HG02642 (cell line): ENCODE data around the gene DUSP15.
"Not testable (repeated sequence)": the region's sequence is repeated elsewhere in the genome, so short reads cannot be mapped to it uniquely, and the experiment has no call there.

Source experiments
- ATAC-seq: cut with Tn5 transposase; IDR thresholded peaks from one replicate; pipeline ENCODE4 v1.9.1; 2021; ENCODE audit warnings: mild to moderate bottlenecking; ENCODE audit not compliant: unreplicated experiment, poor library complexity

DUSP15 gene, protein sequence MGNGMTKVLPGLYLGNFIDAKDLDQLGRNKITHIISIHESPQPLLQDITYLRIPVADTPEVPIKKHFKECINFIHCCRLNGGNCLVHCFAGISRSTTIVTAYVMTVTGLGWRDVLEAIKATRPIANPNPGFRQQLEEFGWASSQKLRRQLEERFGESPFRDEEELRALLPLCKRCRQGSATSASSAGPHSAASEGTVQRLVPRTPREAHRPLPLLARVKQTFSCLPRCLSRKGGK

DNA sequence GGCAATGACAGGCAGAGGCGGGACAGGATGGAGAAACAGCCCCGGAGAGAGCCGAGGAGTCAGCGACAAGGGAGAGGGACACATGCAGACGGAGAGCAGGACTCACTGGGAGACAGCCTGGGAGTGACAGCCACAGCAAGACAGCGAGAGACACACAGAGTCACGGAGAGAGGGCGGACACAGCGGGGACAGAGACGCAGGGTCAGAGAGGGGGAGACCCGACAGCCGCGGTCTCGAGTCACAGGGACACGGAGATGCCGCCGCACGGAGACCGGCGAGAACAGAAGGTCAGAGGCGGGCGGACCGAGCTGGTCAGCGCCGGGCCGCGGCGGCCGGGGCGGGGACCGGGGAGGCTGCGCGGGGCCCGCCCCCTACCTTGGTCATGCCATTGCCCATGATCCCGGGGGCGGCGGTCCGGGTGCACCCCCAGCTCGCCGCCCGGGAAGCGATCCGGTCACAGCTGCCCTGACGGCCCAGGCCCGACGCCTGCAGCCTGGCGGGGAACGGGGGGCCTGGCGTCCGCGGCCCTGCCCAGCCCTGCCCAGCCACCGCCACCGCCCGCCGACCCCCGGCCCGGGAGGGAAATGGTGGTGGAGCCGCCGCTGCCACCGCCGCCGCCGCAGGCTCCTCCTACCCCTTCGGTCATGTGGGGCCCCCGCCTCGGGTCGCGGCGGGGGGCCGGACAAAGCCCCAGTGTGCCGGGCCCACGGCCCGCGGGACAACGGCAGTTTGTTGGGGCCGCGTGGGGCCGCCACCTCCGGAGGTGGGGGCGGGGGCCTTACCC lies at the start of gene DUSP15, which contains the start of gene TTLL9:
TSS of gene DUSP15 (minus strand) at position 586 of the 784 bp plus-strand sequence. CDS start at position 396, 190 bp downstream.
TSS of gene TTLL9 (plus strand) at position 693 of the 784 bp plus-strand sequence. CDS start 493 bp downstream, outside the sequence.
- no peak for ATAC-seq

DNA sequence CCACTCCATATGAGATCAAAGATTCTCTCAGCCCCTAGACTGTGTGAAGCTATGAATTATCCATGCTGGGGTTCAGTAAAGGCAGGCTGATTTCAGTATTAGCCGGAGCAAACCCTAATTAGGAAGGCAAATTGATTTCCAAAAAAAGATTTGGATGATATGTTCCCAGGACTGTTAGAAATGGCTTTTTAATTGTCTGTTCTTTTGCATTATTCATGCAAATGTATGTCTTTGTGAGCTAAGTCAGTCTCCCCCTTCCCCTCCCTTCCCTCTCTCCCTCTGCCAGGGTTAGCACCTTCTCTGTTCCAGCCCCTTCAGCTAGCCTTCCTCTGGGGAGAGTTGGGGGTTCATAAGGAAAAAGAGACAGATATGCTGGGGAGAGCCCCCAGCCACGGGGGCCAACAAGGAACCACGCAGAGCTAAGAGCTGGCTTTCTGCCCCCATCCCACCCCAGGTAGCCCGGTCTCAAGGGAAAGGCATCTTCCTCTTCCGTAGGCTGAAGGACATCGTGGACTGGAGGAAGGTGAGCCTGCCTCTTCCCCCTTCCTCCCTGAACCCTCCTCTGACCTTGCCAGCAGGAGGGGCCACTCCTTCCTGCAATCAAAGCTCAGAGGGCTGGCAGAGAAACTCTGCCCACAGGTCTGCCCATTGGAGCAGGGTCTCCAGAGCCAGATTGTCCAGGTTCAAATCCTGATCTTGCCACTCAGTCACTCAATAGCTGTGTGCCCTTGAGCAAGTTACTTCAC lies 49.3 kb upstream of the DUSP15 start:
- no peak for ATAC-seq

DNA sequence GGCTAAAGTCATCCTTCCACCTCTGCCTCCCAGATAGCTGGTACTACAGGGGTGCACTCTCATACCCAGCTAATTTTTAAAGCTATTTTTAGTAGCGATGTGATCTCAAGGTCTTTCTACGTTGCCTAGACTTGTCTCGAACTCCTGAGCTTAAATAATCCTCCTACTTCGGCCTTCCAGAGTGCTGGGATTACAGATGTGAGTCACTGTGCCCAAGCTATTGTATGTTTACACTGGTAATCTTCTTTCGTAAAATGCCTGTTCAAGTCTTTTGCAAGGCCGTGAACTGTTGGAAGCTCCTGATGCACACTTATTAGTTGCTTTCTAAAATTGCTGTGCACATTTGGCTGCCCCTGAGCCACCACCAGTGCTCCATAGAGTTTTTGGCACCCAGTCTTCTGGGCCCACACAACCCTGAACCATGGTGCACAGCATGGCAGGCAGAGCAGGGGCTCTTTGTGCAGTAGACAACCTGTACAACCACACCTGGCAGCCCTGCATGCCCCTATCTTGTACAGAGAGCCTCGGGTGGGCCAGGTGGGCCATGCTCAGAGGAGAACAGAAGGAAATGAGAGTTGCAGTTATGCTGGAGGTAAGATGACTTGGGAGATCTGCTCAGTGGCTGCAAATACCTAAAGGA lies 48.3 kb upstream of the DUSP15 start:
- ATAC-seq: no peak

DNA sequence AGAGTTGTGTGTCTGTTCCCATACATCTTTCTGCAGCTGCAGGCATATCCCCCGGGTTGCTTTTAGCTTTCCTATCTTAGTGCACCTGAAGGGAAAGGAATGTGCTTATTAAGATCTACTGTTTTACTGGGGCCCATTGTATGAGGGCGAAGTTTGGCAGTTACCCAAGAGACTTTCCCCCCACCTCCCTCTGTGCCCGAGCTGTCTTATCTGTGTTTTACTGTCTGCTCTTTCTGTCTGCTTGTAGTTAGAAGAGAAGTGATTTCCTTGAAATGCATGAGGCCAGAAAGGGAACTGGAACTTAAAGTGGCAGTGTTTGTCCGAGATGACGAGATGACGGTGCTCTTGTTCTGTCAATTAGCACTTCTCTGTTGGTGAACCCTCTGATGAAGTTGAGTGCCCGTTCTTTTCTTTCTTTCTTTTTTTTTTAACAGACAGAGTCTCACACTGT lies 47.7 kb upstream of the DUSP15 start:
- not testable (repeated sequence) for ATAC-seq

DNA sequence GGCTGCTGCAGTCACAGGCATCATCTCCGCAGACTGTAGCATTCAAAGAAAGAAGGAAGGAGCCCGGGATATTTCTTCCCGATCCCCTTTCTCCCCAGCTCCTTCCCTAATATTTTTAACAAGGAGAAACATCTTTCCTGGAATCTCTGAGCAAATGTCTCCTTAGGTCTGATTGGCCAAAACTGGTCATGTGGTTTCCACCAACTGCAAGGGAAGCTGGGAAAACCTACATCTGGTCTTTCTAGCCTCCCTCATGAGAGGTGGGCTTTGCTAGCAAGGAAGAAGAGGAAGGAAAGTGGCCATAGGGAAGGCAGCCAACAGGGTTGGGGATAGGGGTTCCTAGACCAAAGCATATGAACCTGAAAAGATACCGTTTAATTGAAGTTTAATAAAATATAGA lies 46.4 kb upstream of the DUSP15 start:
- no peak for ATAC-seq

DNA sequence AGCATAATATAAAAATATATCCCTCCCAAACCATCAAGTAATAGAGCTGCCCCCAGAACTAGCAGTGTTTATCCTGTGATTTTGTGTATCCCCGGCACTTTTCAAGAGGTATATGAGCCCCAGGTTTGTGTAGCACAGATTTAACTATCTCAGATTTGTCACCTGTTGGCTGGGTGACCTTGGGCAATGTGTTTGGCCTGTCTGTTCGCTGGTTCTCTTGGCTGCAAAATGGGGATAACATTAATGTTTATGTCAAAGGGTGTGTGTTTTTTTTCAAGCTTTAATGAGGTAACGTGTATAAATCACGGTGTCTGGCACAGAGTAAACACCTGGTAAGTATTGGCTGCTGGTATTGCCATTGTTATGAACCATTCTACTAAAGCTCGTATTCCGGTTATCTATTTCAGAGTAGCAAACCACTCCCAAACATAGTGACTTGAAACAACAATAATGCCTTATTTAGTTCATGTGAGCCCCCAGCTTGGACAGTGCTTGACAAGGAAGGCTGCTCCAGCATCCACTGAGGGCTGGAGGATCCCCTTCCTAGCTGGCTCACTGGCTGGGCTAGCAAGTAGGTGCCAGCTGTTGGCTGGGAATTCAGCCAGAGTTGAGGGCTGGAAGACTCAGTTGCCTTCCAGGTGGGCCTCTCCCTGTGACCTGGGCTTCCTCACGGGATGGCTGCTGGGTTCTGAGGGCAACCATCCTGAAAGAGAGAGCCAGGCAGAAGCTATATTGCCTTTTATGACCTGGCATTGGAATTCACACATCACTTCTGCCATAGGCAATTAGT lies 45.4 kb upstream of the DUSP15 start:
- no peak for ATAC-seq

DNA sequence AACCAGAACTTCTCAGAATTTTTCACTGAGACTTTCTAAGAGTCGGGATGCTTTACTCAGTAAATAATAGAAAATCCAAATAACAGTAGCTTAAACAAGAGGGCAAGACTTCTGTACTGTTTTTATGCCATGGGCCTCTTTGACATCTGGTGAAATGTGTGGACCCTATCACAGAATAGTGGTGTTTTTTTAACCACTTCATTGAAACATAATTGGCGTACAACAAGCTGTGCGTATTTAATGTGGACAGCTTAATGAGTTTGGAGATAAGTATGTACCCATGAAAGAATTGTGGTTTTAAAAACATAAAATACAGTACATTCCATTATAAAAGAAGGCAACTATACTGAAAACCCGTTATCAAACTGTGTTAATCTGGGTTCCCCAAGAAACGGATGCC lies 43.8 kb upstream of the DUSP15 start:
- ATAC-seq: no peak

DNA sequence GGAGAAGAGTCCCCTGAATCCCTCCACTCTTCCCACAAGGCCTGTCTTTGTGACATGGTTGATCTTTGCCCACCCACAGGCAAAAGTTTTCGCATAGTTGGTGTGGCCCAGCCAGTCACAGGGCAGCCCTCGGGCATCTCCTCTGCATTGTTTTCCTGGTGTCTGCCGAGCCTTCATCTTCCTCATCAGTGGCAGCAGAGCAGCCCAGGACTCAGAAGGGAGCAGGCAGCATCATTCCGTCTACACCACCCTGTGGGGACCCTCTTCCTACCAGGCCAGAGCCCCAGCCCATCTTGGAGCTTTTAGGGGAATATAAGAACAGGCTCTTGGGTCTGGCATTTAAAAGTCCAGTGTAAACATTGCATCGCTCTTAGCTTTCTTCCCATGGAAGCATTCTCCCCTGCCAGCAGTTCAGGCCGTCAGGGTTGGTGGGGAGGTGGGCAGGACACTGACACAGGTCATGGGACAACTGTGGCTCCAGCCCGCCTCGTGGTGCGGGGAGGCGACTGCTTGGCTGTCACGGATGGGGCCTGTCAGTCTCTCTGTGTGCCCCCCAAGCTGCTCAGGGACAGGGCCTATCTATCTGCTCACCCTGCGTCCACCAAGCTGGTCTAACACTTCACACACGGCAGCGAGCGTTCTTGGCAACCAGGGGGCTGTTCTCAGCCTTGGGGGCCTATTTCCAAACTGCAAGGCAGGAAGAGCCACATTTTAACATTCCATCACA lies 43.3 kb upstream of the DUSP15 start:
- ATAC-seq: no peak

DNA sequence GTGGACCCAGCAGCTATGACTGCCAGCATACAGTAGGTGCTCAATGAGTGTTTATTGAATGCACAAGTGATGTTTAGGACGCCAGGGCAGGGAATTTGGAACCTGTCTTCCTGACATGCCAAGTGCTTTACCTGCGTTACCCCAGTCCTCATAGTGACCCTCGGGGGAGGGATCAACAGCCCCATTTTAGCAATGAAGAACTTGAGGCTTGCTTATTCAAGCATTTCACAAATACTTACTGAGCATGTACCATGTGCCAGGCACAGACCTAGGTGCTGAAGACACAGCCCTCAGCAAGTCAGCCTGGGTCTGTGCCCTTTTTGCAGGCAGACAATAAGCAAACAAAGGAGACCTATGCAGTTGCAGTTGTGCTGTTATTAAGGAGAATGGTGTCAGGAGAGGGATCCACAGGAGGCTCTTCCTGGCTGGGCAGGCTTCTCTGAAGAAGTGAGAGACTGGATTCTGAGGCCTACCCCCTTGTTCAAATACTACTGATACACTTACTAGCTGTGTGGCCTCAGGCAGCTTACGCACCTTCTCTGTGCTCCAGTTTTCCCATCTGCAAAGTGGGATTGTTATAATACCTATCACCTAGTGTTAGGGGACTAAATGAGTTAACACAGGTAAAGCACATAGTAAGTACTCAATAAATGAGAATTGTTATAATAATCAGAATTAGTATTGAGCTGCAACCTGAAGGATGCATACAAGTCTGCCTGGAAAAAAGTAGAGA lies 39.9 kb upstream of the DUSP15 start:
- ATAC-seq: no peak

DNA sequence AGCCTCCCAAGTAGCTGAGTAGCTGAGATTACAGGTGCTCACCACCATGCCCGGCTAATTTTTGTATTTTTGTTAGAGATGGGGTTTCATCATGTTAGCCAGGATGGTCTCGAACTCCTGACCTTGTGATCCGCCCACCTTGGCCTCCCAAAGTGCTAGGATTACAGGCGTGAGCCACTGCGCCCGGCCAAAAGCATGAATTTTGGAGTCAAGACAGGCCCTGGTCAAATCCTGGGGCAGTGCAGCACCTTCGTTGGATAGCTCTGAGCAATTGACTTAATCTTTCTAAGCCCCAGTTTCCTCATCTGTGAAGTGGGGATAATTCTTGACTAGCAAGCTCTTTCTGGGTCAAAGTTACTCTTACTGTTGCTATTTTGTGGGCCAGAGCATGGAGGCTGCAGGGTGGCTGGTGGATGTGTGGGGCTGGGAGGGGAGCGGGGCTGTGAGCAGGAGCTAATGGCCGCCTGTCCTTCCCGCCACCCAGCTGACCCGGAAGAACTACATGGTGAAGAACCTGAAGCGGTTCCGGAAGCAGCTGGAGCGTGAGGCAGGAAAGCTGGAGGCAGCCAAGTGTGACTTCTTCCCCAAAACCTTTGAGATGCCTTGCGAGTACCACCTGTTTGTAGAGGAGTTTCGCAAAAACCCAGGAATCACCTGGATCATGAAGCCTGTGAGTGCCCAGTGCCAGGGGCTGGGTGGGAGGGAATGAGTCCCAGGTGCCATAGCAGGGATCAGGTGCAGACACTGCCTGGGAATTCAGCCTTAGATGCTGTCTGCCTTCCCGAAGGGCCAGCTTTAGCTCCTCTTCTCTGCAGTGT lies 39.1 kb upstream of the DUSP15 start:
- no peak for ATAC-seq

DNA sequence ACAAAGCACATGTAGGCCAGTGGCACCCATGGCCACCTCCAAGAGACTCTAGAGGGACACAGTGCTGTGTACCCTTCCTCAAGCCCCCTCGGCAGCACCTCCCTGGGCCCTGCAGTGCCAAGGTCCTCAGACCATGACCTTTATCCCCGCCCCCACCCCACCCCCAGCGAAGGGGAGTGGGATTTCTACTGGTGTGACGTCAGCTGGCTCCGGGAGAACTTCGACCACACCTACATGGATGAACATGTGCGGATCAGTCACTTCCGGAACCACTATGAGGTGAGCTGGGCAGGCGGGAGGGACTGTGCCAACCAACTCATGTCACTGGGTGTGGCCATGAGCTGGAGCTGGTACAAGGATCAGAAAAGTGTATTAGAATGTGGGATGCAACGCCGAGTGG lies 38.1 kb upstream of the DUSP15 start:
- no peak for ATAC-seq

DNA sequence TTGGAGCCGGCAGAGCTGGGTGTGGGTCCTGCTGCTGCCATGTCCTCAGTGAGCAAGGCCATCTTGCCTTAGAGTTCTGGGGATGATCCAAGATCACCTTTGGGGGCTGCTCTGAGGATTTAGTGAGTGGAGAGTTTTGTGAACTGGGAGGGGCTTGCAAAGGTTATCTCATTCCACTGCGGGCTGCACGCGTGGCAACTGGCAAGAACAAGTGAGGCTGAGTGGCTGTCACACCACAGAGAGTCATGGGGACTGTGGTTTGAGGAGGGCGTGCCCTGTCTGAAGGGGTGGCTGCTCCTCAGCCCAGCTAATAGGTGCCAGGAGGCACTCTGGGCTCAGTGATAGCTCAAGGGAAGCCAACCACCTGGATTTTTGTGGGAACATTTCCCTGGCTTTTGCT lies 37.7 kb upstream of the DUSP15 start:
- ATAC-seq: no peak

DNA sequence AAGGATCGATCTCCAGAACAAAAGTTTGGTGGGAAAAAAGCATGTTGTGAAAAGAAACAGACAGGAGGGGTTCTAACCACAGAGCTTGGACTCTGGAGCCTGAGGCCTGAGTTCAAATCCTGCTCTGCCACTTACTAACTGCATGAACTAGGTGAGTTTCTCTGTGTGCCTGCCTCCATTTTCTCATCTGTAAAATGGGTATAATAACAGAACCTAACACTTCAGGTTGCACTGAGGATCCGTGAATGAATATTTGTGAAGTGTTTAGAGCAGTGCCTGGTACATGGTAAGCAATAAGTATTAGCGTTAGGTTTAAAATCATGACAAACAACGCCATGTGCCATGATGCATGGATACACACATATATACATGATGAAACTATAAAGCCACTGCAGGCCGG lies 36.7 kb upstream of the DUSP15 start:
- no peak for ATAC-seq

DNA sequence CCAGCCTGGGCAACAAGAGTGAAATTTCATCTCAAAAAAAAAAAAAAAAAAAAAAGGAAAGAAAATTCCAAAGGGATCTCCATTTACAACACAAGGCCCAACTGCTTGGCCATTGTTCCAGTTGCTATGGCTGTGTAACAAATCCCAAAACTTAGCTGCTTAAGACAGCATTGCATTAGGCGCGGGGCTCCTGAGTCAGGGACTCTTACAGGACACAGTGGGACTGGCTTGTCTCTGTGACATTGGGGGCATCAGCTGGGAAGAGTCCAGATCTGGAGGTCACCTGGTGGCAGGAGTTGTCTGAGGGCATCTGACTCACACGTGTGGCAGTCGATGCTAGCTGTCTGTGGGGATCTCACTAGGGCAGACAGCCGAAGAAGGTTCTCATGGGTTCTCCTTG lies 35.7 kb upstream of the DUSP15 start:
- ATAC-seq: no peak

DNA sequence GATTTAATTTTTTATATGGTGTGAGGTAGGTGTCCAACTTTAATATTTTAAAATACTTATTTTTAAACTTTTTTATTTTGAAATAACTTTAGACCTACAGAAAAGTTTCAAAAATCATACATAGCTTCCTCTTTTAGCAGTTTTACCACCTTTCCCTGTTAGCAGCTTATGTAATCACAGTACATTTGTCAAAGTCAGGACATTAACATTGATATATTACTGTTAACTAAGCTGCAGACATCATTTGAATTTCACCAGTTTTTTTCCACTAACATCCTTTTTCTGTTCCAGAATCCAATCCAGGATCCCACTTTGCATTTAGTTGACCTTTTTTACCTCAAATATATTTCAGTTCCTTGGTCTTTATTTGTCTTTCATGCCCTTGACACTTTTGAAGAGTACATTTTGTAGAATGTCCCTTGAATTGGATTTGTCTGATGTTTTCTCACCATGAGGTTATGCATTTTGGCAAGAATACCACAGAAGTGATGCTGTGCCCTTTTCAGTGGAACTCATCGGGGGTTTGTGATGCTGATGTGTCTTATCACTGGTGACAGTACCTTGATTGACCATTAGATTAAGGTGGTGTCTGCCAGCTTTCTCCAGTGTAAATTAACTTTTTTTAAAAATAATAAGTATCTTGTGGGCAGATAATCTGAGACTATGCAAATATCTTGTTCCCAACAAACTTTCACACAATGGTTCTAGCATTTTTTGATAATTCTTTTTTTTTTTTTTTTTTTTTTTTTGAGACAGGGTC lies 33.5 kb upstream of the DUSP15 start:
- ATAC-seq: no peak

DNA sequence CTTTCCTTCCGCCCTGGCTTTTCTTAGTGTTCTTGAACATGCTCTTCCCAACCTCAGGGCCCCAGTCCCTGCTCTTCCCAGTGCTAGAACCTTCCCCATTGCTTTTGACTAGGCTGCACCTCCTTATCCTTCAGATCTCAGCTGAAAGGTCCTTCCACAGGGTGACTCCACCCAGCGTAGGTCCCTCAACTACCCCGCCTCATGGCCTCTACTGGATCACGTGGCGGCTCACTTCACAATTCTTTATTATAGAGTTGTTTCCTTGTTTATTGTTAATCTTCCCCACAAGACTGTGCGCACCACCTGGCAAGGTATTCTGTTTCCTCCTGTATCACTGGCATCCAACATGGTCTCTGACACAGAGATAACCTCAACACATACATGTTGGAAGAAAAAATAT lies 31.3 kb upstream of the DUSP15 start:
- no peak for ATAC-seq

DNA sequence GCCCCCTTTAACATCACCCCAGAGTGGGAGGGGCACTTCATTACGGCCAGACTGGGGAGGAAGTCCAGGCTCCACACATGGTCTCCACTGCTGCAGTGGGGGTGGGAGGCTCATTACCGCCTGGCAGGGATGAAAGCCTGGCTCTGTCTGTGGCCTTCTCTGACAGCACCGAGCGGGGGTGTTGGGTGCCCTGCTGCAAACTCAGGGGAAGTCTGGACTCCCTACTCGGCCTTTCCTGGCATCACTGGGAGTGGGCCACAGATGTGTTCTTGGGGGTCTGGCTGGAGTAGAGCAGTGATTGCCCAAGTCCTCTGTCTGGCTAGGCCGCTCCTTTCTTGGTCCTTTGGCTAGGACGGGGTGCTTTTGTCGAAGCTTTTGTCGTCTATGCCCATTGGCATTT lies 27.2 kb upstream of the DUSP15 start:
- no peak for ATAC-seq
